Measurements from ENCODE around the gene GDF15. TPM values are rescaled to one million over a fixed set of nuclear protein-coding genes. Genes with fewer than 3 reads are reported as not detected.

GDF15 gene
- total RNA-seq, 2 experiments from 2014 or later = not detected

- no peaks in the 10 kb centered on the region for H3K9me2 ChIP-seq (ENCODE audit: insufficient read depth, low read length)
- H2AFZ ChIP-seq (ENCODE audit: low read length) = no peak overlapping the region
- BruUV-seq (replicated peaks) = no TSS peak
- CTCF ChIA-PET (ENCODE audit: unreplicated experiment) = no interaction called here
- intact Hi-C loops (cut with micrococcal nuclease; ENCODE audit: unreplicated experiment) = loop anchor here (2.0 kb wide), 1 partner anchor 53 kb away; no protein-coding TSS in a partner anchor
- TF ChIP-seq EZH2phosphoT487 (IDR thresholded peaks at IDR 0.05; ENCODE audit: borderline replicate concordance, low read depth, low read length) (no peak), CTCF (conservative IDR thresholded peaks at IDR 0.05; ENCODE audit: low read length) (peak; percentile 82)
- H3K79me2 ChIP-seq (ENCODE audit: insufficient read depth, low read depth, low read length) = no peaks in the 10 kb centered on the region
- no peaks in the 10 kb centered on the region for H4K20me1 ChIP-seq (ENCODE audit: insufficient read depth, low read length)
- H3K27ac ChIP-seq (ENCODE audit: low read depth, low read length, poor library complexity, severe bottlenecking) = no peak overlapping the region
- DNase-seq (ENCODE audit: low spot score) = peak; percentile 40
- H3K9me3 ChIP-seq (ENCODE audit: low read length) = no peaks in the 10 kb centered on the region
- H3K36me3 ChIP-seq (ENCODE audit: insufficient read depth, low read length) = 0 out of 2 replicates have a peak, but pooled peaks cover 7% of the 10 kb centered on the region
- H3K4me1 ChIP-seq (ENCODE audit: insufficient read depth, low read length, poor library complexity, severe bottlenecking) = no peaks in the 10 kb centered on the region
- H3K4me2 ChIP-seq (ENCODE audit: low read length) = no peak overlapping the region
- H3K4me3 ChIP-seq (ENCODE audit: low read depth, low read length, poor library complexity, severe bottlenecking) = no peak overlapping the region
- POLR2A ChIA-PET = interaction anchor here (1.1 kb wide), 1 partner anchor 10 kb away, joined by 7 read pairs; no protein-coding TSS in a partner anchor
Measured at GRCh38 chr19:18349524-18350128, 36.3 kb upstream of the GDF15 start.

GRCh38 chr19:18350490-18350889 lies 35.5 kb upstream of the GDF15 start:
- no peaks in the 10 kb centered on the region for H3K4me1 ChIP-seq (ENCODE audit: insufficient read depth, low read length, poor library complexity, severe bottlenecking)
- H3K9me2 ChIP-seq (ENCODE audit: insufficient read depth, low read length) = no peaks in the 10 kb centered on the region
- H3K4me2 ChIP-seq (ENCODE audit: low read length) = no peak overlapping the region
- intact Hi-C loops (cut with micrococcal nuclease; ENCODE audit: unreplicated experiment) = no loop called here
- H3K79me2 ChIP-seq (ENCODE audit: insufficient read depth, low read depth, low read length) = no peaks in the 10 kb centered on the region
- H2AFZ ChIP-seq (ENCODE audit: low read length) = no peak overlapping the region
- ChIA-PET POLR2A (no interaction called here), CTCF (ENCODE audit: unreplicated experiment) (no interaction called here)
- no peaks in the 10 kb centered on the region for H3K9me3 ChIP-seq (ENCODE audit: low read length)
- BruUV-seq (replicated peaks) = TSS peak; percentile 62
- no peaks in the 10 kb centered on the region for H4K20me1 ChIP-seq (ENCODE audit: insufficient read depth, low read length)
- no peak overlapping the region for H3K4me3 ChIP-seq (ENCODE audit: low read depth, low read length, poor library complexity, severe bottlenecking)
- DNase-seq (ENCODE audit: low spot score) = no peak
- TF ChIP-seq EZH2phosphoT487 (IDR thresholded peaks at IDR 0.05; ENCODE audit: borderline replicate concordance, low read depth, low read length) = no peak
- TF ChIP-seq CTCF (conservative IDR thresholded peaks at IDR 0.05; ENCODE audit: low read length) = no peak
- no peak overlapping the region for H3K27ac ChIP-seq (ENCODE audit: low read depth, low read length, poor library complexity, severe bottlenecking)
- 0 out of 2 replicates have a peak, but pooled peaks cover 7% of the 10 kb centered on the region for H3K36me3 ChIP-seq (ENCODE audit: insufficient read depth, low read length)

GRCh38 chr19:18351544-18351943 lies 34.4 kb upstream of the GDF15 start:
- Histone ChIP-seq H3K9me2 (ENCODE audit: insufficient read depth, low read length) (no peaks in the 10 kb centered on the region), H2AFZ (ENCODE audit: low read length) (no peak overlapping the region), H3K27ac (ENCODE audit: low read depth, low read length, poor library complexity, severe bottlenecking) (no peak overlapping the region), H3K79me2 (ENCODE audit: insufficient read depth, low read depth, low read length) (no peaks in the 10 kb centered on the region), H4K20me1 (ENCODE audit: insufficient read depth, low read length) (no peaks in the 10 kb centered on the region), H3K9me3 (ENCODE audit: low read length) (no peaks in the 10 kb centered on the region), H3K4me1 (ENCODE audit: insufficient read depth, low read length, poor library complexity, severe bottlenecking) (no peaks in the 10 kb centered on the region), H3K36me3 (ENCODE audit: insufficient read depth, low read length) (peaks cover 15% of the 10 kb centered on the region), H3K4me2 (ENCODE audit: low read length) (no peak overlapping the region), H3K4me3 (ENCODE audit: low read depth, low read length, poor library complexity, severe bottlenecking) (no peak overlapping the region)
- intact Hi-C loops (cut with micrococcal nuclease; ENCODE audit: unreplicated experiment) = no loop called here
- no TSS peak for BruUV-seq (replicated peaks)
- TF ChIP-seq EZH2phosphoT487 (IDR thresholded peaks at IDR 0.05; ENCODE audit: borderline replicate concordance, low read depth, low read length) (no peak), CTCF (conservative IDR thresholded peaks at IDR 0.05; ENCODE audit: low read length) (no peak)
- no peak for DNase-seq (ENCODE audit: low spot score)
- ChIA-PET POLR2A (interaction anchor here (0.7 kb wide), 1 partner anchor 131 kb away, joined by 3 read pairs; no protein-coding TSS in a partner anchor), CTCF (ENCODE audit: unreplicated experiment) (no interaction called here)

Measured in OCI-LY7 (cell line).